ENCODE measurements around the gene LMBRD1. TPM values are rescaled to one million over a fixed set of nuclear protein-coding genes. Genes with fewer than 3 reads are reported as not detected.

LMBRD1 gene
- total RNA-seq, 2 donors from 2014 or later = 30.1 to 34.8 TPM

GRCh38 chr6:69820438-69820837 is 23.6 kb upstream of the LMBRD1 start:
- H3K36me3 ChIP-seq (ENCODE audit: control insufficient read depth, insufficient read depth, low read length) = no peaks in the 10 kb centered on the region
- 98% methylated on average over 1 of the region's 1 CpG; no CpG with 5 or more reads in 1 of the 2 experiments for WGBS, 2 experiments (ENCODE audit: insufficient coverage in 1 of 2, insufficient read length in 1 of 2)
- no peak for DNase-seq
- Mint-ChIP-seq H3K4me3 (no peak overlapping the region), H3K27ac (no peak overlapping the region), H3K4me1 (peaks cover 14% of the 10 kb centered on the region), H3K9me3 (no peaks in the 10 kb centered on the region), H3K36me3 (ENCODE audit: low read depth) (no peaks in the 10 kb centered on the region), H3K27me3 (ENCODE audit: insufficient read depth) (no peaks in the 10 kb centered on the region)
- H3K9me3 ChIP-seq (ENCODE audit: control insufficient read depth, low read length) = no peaks in the 10 kb centered on the region
- H3K4me3 ChIP-seq (ENCODE audit: low read length) = no peak overlapping the region
- no peak overlapping the region for H3K27ac ChIP-seq (ENCODE audit: low read depth, low read length)
- H3K9ac ChIP-seq (ENCODE audit: extremely low read depth, low read length, poor library complexity, severe bottlenecking) = no peak overlapping the region
- TF ChIP-seq, protein P1, sequence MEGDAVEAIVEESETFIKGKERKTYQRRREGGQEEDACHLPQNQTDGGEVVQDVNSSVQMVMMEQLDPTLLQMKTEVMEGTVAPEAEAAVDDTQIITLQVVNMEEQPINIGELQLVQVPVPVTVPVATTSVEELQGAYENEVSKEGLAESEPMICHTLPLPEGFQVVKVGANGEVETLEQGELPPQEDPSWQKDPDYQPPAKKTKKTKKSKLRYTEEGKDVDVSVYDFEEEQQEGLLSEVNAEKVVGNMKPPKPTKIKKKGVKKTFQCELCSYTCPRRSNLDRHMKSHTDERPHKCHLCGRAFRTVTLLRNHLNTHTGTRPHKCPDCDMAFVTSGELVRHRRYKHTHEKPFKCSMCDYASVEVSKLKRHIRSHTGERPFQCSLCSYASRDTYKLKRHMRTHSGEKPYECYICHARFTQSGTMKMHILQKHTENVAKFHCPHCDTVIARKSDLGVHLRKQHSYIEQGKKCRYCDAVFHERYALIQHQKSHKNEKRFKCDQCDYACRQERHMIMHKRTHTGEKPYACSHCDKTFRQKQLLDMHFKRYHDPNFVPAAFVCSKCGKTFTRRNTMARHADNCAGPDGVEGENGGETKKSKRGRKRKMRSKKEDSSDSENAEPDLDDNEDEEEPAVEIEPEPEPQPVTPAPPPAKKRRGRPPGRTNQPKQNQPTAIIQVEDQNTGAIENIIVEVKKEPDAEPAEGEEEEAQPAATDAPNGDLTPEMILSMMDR (conservative IDR thresholded peaks at IDR 0.05) = no peak
- no peaks in the 10 kb centered on the region for H3K27me3 ChIP-seq (ENCODE audit: control insufficient read depth, insufficient read depth, low read length, poor library complexity, severe bottlenecking)
- no peaks in the 10 kb centered on the region for H3K4me1 ChIP-seq (ENCODE audit: control insufficient read depth, insufficient read depth, low read length)

GRCh38 chr6:69820018-69820417 is 23.2 kb upstream of the LMBRD1 start:
- H3K9me3 Mint-ChIP-seq = no peaks in the 10 kb centered on the region
- H3K27ac ChIP-seq (ENCODE audit: low read depth, low read length) = no peak overlapping the region
- no peaks in the 10 kb centered on the region for H3K27me3 Mint-ChIP-seq (ENCODE audit: insufficient read depth)
- H3K4me1 Mint-ChIP-seq = peaks cover 18% of the 10 kb centered on the region
- H3K36me3 Mint-ChIP-seq (ENCODE audit: low read depth) = no peaks in the 10 kb centered on the region
- no peak overlapping the region for H3K4me3 ChIP-seq (ENCODE audit: low read length)
- H3K36me3 ChIP-seq (ENCODE audit: control insufficient read depth, insufficient read depth, low read length) = no peaks in the 10 kb centered on the region
- WGBS, 2 experiments (ENCODE audit: insufficient coverage in 1 of 2, insufficient read length in 1 of 2) = 90% methylated on average over 1 of the region's 1 CpG; no CpG with 5 or more reads in 1 of the 2 experiments
- no peak overlapping the region for H3K9ac ChIP-seq (ENCODE audit: extremely low read depth, low read length, poor library complexity, severe bottlenecking)
- no peaks in the 10 kb centered on the region for H3K4me1 ChIP-seq (ENCODE audit: control insufficient read depth, insufficient read depth, low read length)
- TF ChIP-seq, protein P1 (conservative IDR thresholded peaks at IDR 0.05) = no peak
- no peak for DNase-seq
- H3K27ac Mint-ChIP-seq = no peak overlapping the region
- H3K9me3 ChIP-seq (ENCODE audit: control insufficient read depth, low read length) = no peaks in the 10 kb centered on the region
- no peak overlapping the region for H3K4me3 Mint-ChIP-seq
- H3K27me3 ChIP-seq (ENCODE audit: control insufficient read depth, insufficient read depth, low read length, poor library complexity, severe bottlenecking) = no peaks in the 10 kb centered on the region

DNA sequence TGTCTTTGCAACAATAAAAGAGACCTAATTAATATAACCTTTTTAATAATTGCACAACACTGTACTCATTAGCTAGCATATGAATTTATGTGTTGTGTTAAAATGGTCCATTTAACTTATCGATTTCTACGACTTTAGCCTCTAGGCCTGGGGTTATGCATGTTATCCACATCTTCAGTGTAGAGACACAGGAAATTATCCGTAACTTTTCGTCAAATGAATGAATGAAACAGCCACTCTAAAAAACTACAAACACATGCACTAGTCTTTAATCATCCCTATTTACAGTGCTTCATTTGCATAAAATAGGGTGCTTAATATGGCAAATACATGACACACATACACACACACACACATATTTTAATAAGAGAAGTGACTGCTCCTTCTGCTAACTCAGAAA is 22.3 kb upstream of the LMBRD1 start:
- TF ChIP-seq, protein P1 (conservative IDR thresholded peaks at IDR 0.05) = no peak
- no peaks in the 10 kb centered on the region for H3K27me3 ChIP-seq (ENCODE audit: control insufficient read depth, insufficient read depth, low read length, poor library complexity, severe bottlenecking)
- 97 to 100% methylated on average over 1 to 4 of the region's 4 CpGs for WGBS, 2 experiments (ENCODE audit: insufficient coverage in 1 of 2, insufficient read length in 1 of 2)

More for the DNA sequence above, 22.3 kb upstream of the LMBRD1 start:
- Histone ChIP-seq H3K36me3 (ENCODE audit: control insufficient read depth, insufficient read depth, low read length) (no peaks in the 10 kb centered on the region), H3K9me3 (ENCODE audit: control insufficient read depth, low read length) (no peaks in the 10 kb centered on the region), H3K4me3 (ENCODE audit: low read length) (no peak overlapping the region), H3K27ac (ENCODE audit: low read depth, low read length) (no peak overlapping the region), H3K4me1 (ENCODE audit: control insufficient read depth, insufficient read depth, low read length) (peaks cover 6% of the 10 kb centered on the region), H3K9ac (ENCODE audit: extremely low read depth, low read length, poor library complexity, severe bottlenecking) (no peak overlapping the region)
- Mint-ChIP-seq H3K9me3 (no peaks in the 10 kb centered on the region), H3K36me3 (ENCODE audit: low read depth) (no peaks in the 10 kb centered on the region), H3K4me3 (no peak overlapping the region), H3K4me1 (peaks cover 23% of the 10 kb centered on the region), H3K27ac (no peak overlapping the region), H3K27me3 (ENCODE audit: insufficient read depth) (no peaks in the 10 kb centered on the region)
- no peak for DNase-seq
